HG02981 (cell line): ENCODE measurements around the gene KCNJ1.

Experiments
- ATAC-seq: cut with Tn5 transposase; IDR thresholded peaks from one replicate; pipeline ENCODE4 v1.9.1; 2021; ENCODE audit warnings: mild to moderate bottlenecking, moderate library complexity; ENCODE audit not compliant: unreplicated experiment

The KCNJ1 gene

GRCh38 chr11:128901653-128902514 lies 34.8 kb upstream of the KCNJ1 start:
- no peak for ATAC-seq

- ATAC-seq, result no peak
Measured at GRCh38 chr11:128900468-128900867, 33.4 kb upstream of the KCNJ1 start.

GRCh38 chr11:128898580-128899344 lies 31.7 kb upstream of the KCNJ1 start:
- ATAC-seq, result no peak

- ATAC-seq, result no peak
Measured at GRCh38 chr11:128897826-128898225, 30.7 kb upstream of the KCNJ1 start.

GRCh38 chr11:128896356-128896755 lies 29.3 kb upstream of the KCNJ1 start:
- ATAC-seq, result no peak

- no peak for ATAC-seq
Measured at GRCh38 chr11:128895526-128895925, 28.4 kb upstream of the KCNJ1 start.

- no peak for ATAC-seq
Measured at GRCh38 chr11:128894685-128895084, 27.6 kb upstream of the KCNJ1 start.

GRCh38 chr11:128894286-128894681 lies 27.2 kb upstream of the KCNJ1 start:
- no peak for ATAC-seq

- ATAC-seq, result peak; percentile 60
Measured at GRCh38 chr11:128893578-128894285, 26.6 kb upstream of the KCNJ1 start.

GRCh38 chr11:128892866-128893565 lies 25.9 kb upstream of the KCNJ1 start:
- no peak for ATAC-seq

GRCh38 chr11:128891913-128892398 lies 24.9 kb upstream of the KCNJ1 start:
- no peak for ATAC-seq

- ATAC-seq, result no peak
Measured at GRCh38 chr11:128890543-128891368, 23.7 kb upstream of the KCNJ1 start, which contains the start of gene KCNJ5. Gene KCNJ5 (plus strand): TSS chr11:128891356. CDS start chr11:128911274, 19,918 bp downstream.

- no peak for ATAC-seq
Measured at GRCh38 chr11:128890216-128890542, 23.1 kb upstream of the KCNJ1 start.

GRCh38 chr11:128889657-128890213 lies 22.6 kb upstream of the KCNJ1 start:
- no peak for ATAC-seq

- no peak for ATAC-seq
Measured at GRCh38 chr11:128888034-128888985, 21.2 kb upstream of the KCNJ1 start.

- no peak for ATAC-seq
Measured at GRCh38 chr11:128886406-128887124, 19.5 kb upstream of the KCNJ1 start.

- ATAC-seq, result peak; percentile 81
Measured at GRCh38 chr11:128884703-128885338, 17.7 kb upstream of the KCNJ1 start.
